Activated CD8-positive, alpha-beta T cell treated with anti-CD3 and anti-CD28 coated beads for 36 hours (primary cell): Measurements from ENCODE around the gene FRMPD1. TPM values are rescaled to one million over a fixed set of nuclear protein-coding genes. Genes with fewer than 3 reads are reported as not detected.
A peak's percentile ranks its signal among the peaks of the same experiment; 100 is the strongest.

Source experiments
- ATAC-seq: fragments of 200-7000 bp; cut with Tn5 transposase; one replicate; pipeline ENCODE4 v1.10.0; 2021; ENCODE audit warnings: mild to moderate bottlenecking, moderate library complexity
- CTCF ChIA-PET: fragments of 350-600 bp; sonication (Branson Sonifier 250); formaldehyde crosslinking; loops from one replicate; lab custom pipeline; 2021; ENCODE audit warnings: antibody characterized with exemption; lab: Charles Lee
- POLR2A ChIA-PET: fragments of 350-600 bp; sonication (Branson Sonifier 250); formaldehyde crosslinking; loops from one replicate; lab custom pipeline; 2021; ENCODE audit warnings: antibody characterized with exemption; lab: Charles Lee
- DNase-seq: peaks from one replicate; pipeline ENCODE4 v3.0.0-alpha.2; 2020
- H3K27ac Mint-ChIP-seq: one replicate; pipeline ENCODE4 v1.8.0; 2021; ENCODE audit warnings: mild to moderate bottlenecking, mixed read lengths
- H3K27me3 Mint-ChIP-seq: one replicate; pipeline ENCODE4 v1.8.0; 2021; ENCODE audit warnings: mixed read lengths
- H3K36me3 Mint-ChIP-seq: one replicate; pipeline ENCODE4 v1.8.0; 2021; ENCODE audit warnings: low read depth, mixed read lengths
- H3K4me1 Mint-ChIP-seq: one replicate; pipeline ENCODE4 v1.8.0; 2021; ENCODE audit warnings: low read depth, mixed read lengths
- H3K4me3 Mint-ChIP-seq: one replicate; pipeline ENCODE4 v1.8.0; 2021; ENCODE audit warnings: mild to moderate bottlenecking, moderate library complexity, mixed read lengths
- H3K9me3 Mint-ChIP-seq: one replicate; pipeline ENCODE4 v1.8.0; 2021; ENCODE audit warnings: mixed read lengths
- intact Hi-C: fragments of 100-400 bp; cut with micrococcal nuclease; formaldehyde crosslinking; loops from one replicate; pipeline ENCODE4 v1.10.0; 2022
- total RNA-seq, 2 experiments: library from RNA; stranded (reverse); gene quantifications; one replicate each; pipeline ENCODE4 v1.2.3, GENCODE V29; 2021
- TF ChIP-seq, protein P1 (sequence below): fragments of 200-600 bp; IDR thresholded peaks from one replicate; pipeline ENCODE4 v1.8.0; 2022; ENCODE audit warnings: antibody characterized with exemption, mild to moderate bottlenecking

The FRMPD1 gene
- total RNA-seq, 2 experiments from 2014 or later, result not detected

GRCh38 chr9:37752642-37753488 lies 102.1 kb downstream of the FRMPD1 start:
- Mint-ChIP-seq H3K4me1 (peaks cover 22% of the 10 kb centered on the region), H3K4me3 (peak overlapping the region; percentile 94), H3K9me3 (peaks cover 2% of the 10 kb centered on the region), H3K27ac (peak overlapping the region; percentile 93), H3K36me3 (peaks cover 4% of the 10 kb centered on the region), H3K27me3 (no peaks in the 10 kb centered on the region)
- peak; percentile 54 for DNase-seq
- CTCF ChIA-PET, result interaction anchor here (0.8 to 1.5 kb wide), 3 partner anchors 81 to 407 kb away, joined by 3 to 4 read pairs (median 4); no protein-coding TSS in a partner anchor
- ATAC-seq, result no peak
- intact Hi-C loops, result loop anchor here (2.0 kb wide), 1 partner anchor 30 kb away; no protein-coding TSS in a partner anchor
- TF ChIP-seq, protein P1, sequence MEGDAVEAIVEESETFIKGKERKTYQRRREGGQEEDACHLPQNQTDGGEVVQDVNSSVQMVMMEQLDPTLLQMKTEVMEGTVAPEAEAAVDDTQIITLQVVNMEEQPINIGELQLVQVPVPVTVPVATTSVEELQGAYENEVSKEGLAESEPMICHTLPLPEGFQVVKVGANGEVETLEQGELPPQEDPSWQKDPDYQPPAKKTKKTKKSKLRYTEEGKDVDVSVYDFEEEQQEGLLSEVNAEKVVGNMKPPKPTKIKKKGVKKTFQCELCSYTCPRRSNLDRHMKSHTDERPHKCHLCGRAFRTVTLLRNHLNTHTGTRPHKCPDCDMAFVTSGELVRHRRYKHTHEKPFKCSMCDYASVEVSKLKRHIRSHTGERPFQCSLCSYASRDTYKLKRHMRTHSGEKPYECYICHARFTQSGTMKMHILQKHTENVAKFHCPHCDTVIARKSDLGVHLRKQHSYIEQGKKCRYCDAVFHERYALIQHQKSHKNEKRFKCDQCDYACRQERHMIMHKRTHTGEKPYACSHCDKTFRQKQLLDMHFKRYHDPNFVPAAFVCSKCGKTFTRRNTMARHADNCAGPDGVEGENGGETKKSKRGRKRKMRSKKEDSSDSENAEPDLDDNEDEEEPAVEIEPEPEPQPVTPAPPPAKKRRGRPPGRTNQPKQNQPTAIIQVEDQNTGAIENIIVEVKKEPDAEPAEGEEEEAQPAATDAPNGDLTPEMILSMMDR, result no peak
- POLR2A ChIA-PET, result interaction anchor here (0.6 to 2.3 kb wide), 3 partner anchors 32 to 267 kb away, joined by 3 to 14 read pairs (median 4); partner anchors contain the start of genes EXOSC3, POLR1E and TOMM5

- peak; percentile 88 for DNase-seq
- H3K4me3 Mint-ChIP-seq, result peak within 1 kb of the TSS; percentile 94
- no peaks in the 10 kb centered on the region for H3K27me3 Mint-ChIP-seq
- peak within 1 kb of the TSS; percentile 93 for H3K27ac Mint-ChIP-seq
- peaks cover 22% of the 10 kb centered on the region for H3K4me1 Mint-ChIP-seq
- peaks cover 4% of the 10 kb centered on the region for H3K36me3 Mint-ChIP-seq
- intact Hi-C loops, result loop anchor here (2.0 kb wide), 1 partner anchor 29 kb away; no protein-coding TSS in a partner anchor
- peak; percentile 93 for ATAC-seq
- TF ChIP-seq, protein P1, result no peak
- ChIA-PET POLR2A (interaction anchor here (0.6 to 2.3 kb wide), 4 partner anchors 14 to 268 kb away, joined by 3 to 14 read pairs (median 4); partner anchors contain the start of genes EXOSC3, POLR1E and TOMM5), CTCF (interaction anchor here (1.2 kb wide), 1 partner anchor 406 kb away, joined by 4 read pairs; no protein-coding TSS in a partner anchor)
- peaks cover 2% of the 10 kb centered on the region for H3K9me3 Mint-ChIP-seq
These were observed 102.9 kb downstream of the FRMPD1 start, which contains the start of gene TRMT10B for GRCh38 chr9:37753489-37754190. Gene TRMT10B, plus strand, starts transcription at chr9:37753805. Its CDS starts 8,127 bp downstream, at chr9:37761932.

- DNase-seq, result no peak
- no peak for ATAC-seq
- POLR2A ChIA-PET, result no interaction called here
- peaks cover 21% of the 10 kb centered on the region for H3K4me1 Mint-ChIP-seq
- H3K27me3 Mint-ChIP-seq, result no peaks in the 10 kb centered on the region
- no peak overlapping the region for H3K4me3 Mint-ChIP-seq
- TF ChIP-seq, protein P1, result no peak
- H3K27ac Mint-ChIP-seq, result no peak overlapping the region
- intact Hi-C loops, result no loop called here
- CTCF ChIA-PET, result no interaction called here
- H3K36me3 Mint-ChIP-seq, result peaks cover 13% of the 10 kb centered on the region
- H3K9me3 Mint-ChIP-seq, result no peaks in the 10 kb centered on the region
These were observed 108.0 kb downstream of the FRMPD1 start for GRCh38 chr9:37758747-37759146.

- intact Hi-C loops, result no loop called here
- Mint-ChIP-seq H3K27me3 (no peaks in the 10 kb centered on the region), H3K4me3 (no peak overlapping the region), H3K9me3 (no peaks in the 10 kb centered on the region), H3K27ac (peak overlapping the region; percentile 58), H3K4me1 (peaks cover 9% of the 10 kb centered on the region), H3K36me3 (peaks cover 22% of the 10 kb centered on the region)
- CTCF ChIA-PET, result interaction anchor here (1.1 to 1.3 kb wide), 2 partner anchors 11 to 17 kb away, joined by 3 to 7 read pairs; no protein-coding TSS in a partner anchor
- TF ChIP-seq, protein P1, result no peak
- POLR2A ChIA-PET, result no interaction called here
- DNase-seq, result no peak
- ATAC-seq, result peak; percentile 13
These were observed 109.8 kb downstream of the FRMPD1 start for GRCh38 chr9:37760416-37761161.
